MM.1S (cell line): Measurements from ENCODE around the gene RET.

ENCODE experiments used
- CTCF ChIP-seq: fragments of 300-600 bp; sonication (generic); IDR thresholded peaks from 2 replicates; pipeline ENCODE4 v1.5.1; 2016; ENCODE audit warnings: antibody characterized with exemption, low read length, mixed read lengths
- EZH2 ChIP-seq: fragments of 300-600 bp; sonication (generic); optimal IDR thresholded peaks from 2 replicates; pipeline ENCODE3; 2017; ENCODE audit warnings: low read depth, mild to moderate bottlenecking, antibody characterized with exemption, low read length, mixed read lengths
- EZH2phosphoT487 ChIP-seq: fragments of 300-600 bp; sonication (generic); IDR thresholded peaks from 2 replicates; pipeline ENCODE4 v1.6.1; 2018; ENCODE audit warnings: antibody characterized with exemption, low read length

GRCh38 chr10:43029043-43029442 lies 47.8 kb upstream of the RET start:
- TF ChIP-seq EZH2 (no peak), CTCF (no peak), EZH2phosphoT487 (no peak)
